ENCODE measurements around the gene PITPNM1. TPM values are rescaled to one million over a fixed set of nuclear protein-coding genes. Genes with fewer than 3 reads are reported as not detected.

Gene PITPNM1
- total RNA-seq, 1 donor from 2014 or later: 17.4 TPM

- no peak for TF ChIP-seq CTCF (IDR thresholded peaks at IDR 0.05; ENCODE audit: insufficient read depth, low read length, severe bottlenecking)
- Histone ChIP-seq H3K4me3 (ENCODE audit: low read depth, low read length) (peak overlapping the region; percentile 89), H3K36me3 (ENCODE audit: control insufficient read depth, insufficient read depth, low read length) (peaks cover 28% of the 10 kb centered on the region), H3K27me3 (ENCODE audit: control insufficient read depth, insufficient read depth, low read length) (no peaks in the 10 kb centered on the region)
- FAIRE-seq (no peak), DNase-seq (ENCODE audit: low read depth) (no peak)
Observed at GRCh38 chr11:67503119-67504004, 1.8 kb downstream of the PITPNM1 start.

GRCh38 chr11:67502328-67502979, 2.7 kb downstream of the PITPNM1 start:
- no peaks in the 10 kb centered on the region for H3K27me3 ChIP-seq (ENCODE audit: control insufficient read depth, insufficient read depth, low read length)
- peaks cover 33% of the 10 kb centered on the region for H3K36me3 ChIP-seq (ENCODE audit: control insufficient read depth, insufficient read depth, low read length)
- FAIRE-seq (no peak), DNase-seq (ENCODE audit: low read depth) (no peak)
- TF ChIP-seq CTCF (IDR thresholded peaks at IDR 0.05; ENCODE audit: insufficient read depth, low read length, severe bottlenecking): no peak
- H3K4me3 ChIP-seq (ENCODE audit: low read depth, low read length): no peak overlapping the region

DNA sequence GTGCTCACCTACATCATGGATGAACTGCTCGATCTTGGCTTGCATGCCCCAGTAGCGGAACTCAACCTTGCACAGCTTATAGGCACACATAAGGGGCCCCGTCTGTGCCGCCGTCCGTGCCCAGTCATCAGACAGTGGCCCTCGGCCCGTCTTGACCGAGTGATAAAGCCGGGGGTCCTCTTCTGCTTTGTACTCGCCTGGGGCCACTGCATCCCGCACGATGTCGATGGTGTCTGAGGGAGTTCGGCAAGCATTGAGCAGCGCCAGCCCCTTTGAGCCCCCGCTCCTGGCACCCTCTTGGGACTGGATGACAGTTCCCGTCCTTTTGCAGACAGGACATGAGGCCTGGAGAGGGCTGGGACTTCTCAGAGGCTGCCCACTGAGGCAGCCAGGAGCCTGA, 3.3 kb downstream of the PITPNM1 start:
- H3K27me3 ChIP-seq (ENCODE audit: control insufficient read depth, insufficient read depth, low read length): no peaks in the 10 kb centered on the region
- DNase-seq (ENCODE audit: low read depth) (no peak), FAIRE-seq (no peak)
- H3K36me3 ChIP-seq (ENCODE audit: control insufficient read depth, insufficient read depth, low read length): peaks cover 37% of the 10 kb centered on the region
- no peak overlapping the region for H3K4me3 ChIP-seq (ENCODE audit: low read depth, low read length)
- TF ChIP-seq CTCF (IDR thresholded peaks at IDR 0.05; ENCODE audit: insufficient read depth, low read length, severe bottlenecking): no peak

DNA sequence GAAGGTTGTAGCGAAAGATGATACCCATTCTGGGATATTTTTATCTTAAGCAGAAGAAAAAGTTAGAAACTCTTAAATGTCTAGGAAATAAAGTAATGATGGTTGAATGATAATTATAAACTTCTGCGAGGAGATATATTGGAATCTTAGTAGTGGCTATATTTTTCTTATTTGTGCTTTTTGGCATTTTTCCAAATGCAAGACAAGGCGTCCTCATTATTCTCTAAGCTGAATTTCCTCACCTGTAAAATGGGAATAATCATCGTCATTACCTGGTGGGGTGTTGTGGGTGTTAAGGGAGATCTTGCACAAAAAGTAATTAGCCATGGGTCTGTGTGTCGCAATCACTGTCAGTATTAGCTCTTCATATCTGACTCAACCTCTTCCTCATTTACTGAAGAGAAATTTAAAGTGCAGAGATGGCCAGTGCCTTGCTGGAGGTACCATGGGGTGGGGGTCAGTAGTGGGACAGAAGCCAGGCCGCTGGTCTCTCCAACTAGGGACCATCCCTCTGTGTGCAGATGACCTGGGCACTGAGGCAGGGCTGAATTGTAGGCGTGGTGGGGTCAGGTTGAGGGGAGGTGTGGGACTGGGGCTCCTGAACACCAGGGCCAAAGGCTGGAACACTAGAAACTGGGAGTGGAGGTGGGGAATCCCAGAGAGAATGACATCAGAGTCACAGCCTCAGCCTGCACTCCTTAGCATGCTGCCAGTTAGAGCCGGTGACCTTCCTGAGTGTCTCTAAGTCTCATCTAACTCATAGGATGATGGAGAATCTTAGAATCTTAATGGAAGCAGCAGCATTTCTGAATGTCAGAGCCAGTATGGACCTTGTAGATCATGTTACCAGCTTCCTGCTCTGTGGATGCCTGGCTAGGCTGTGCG, 4.1 kb downstream of the PITPNM1 start:
- H3K4me3 ChIP-seq (ENCODE audit: low read depth, low read length): no peak overlapping the region
- H3K36me3 ChIP-seq (ENCODE audit: control insufficient read depth, insufficient read depth, low read length): peaks cover 33% of the 10 kb centered on the region
- FAIRE-seq (peak; percentile 23), DNase-seq (ENCODE audit: low read depth) (peak; percentile 39)
- H3K27me3 ChIP-seq (ENCODE audit: control insufficient read depth, insufficient read depth, low read length): no peaks in the 10 kb centered on the region
- no peak for TF ChIP-seq CTCF (IDR thresholded peaks at IDR 0.05; ENCODE audit: insufficient read depth, low read length, severe bottlenecking)

- H3K4me3 ChIP-seq (ENCODE audit: low read depth, low read length): no peak overlapping the region
- DNase-seq (ENCODE audit: low read depth) (no peak), FAIRE-seq (no peak)
- H3K36me3 ChIP-seq (ENCODE audit: control insufficient read depth, insufficient read depth, low read length): peaks cover 39% of the 10 kb centered on the region
- TF ChIP-seq CTCF (IDR thresholded peaks at IDR 0.05; ENCODE audit: insufficient read depth, low read length, severe bottlenecking): no peak
- H3K27me3 ChIP-seq (ENCODE audit: control insufficient read depth, insufficient read depth, low read length): no peaks in the 10 kb centered on the region
Observed at GRCh38 chr11:67500484-67500821, 4.7 kb downstream of the PITPNM1 start.

All from bronchial epithelial cell (primary cell).